CD4-positive, alpha-beta memory T cell (primary cell): ENCODE results near the gene ZNF605. TPM values are rescaled to one million over a fixed set of nuclear protein-coding genes. Genes with fewer than 3 reads are reported as not detected.

ENCODE experiments used
- CTCF ChIA-PET: fragments of 350-600 bp; sonication (Branson Sonifier 250); formaldehyde crosslinking; loops from one replicate; lab custom pipeline; 2021; ENCODE audit warnings: inconsistent platforms; ENCODE audit not compliant: partially characterized antibody; lab: Charles Lee
- POLR2A ChIA-PET: fragments of 350-600 bp; sonication (Branson Sonifier 250); formaldehyde crosslinking; loops from one replicate; lab custom pipeline; 2021; ENCODE audit not compliant: partially characterized antibody; lab: Charles Lee
- DNase-seq, 5 donors: peaks; one replicate each; pipeline versions ENCODE4 v3.0.0 to v3.0.0-alpha.2; 2020 to 2022; ENCODE audit warnings: mixed read lengths in 1 of 5
- H3K27ac ChIP-seq: one replicate; pipeline ENCODE4 v1.7.0; 2013; ENCODE audit warnings: low read depth, low read length
- H3K27me3 ChIP-seq: 2 replicates; pipeline ENCODE4 v1.7.0; 2013; ENCODE audit warnings: mild to moderate bottlenecking, low read length, moderate library complexity; ENCODE audit not compliant: insufficient read depth
- H3K36me3 ChIP-seq: 2 replicates; pipeline ENCODE4 v1.7.0; 2013; ENCODE audit warnings: mild to moderate bottlenecking, low read length, moderate library complexity; ENCODE audit not compliant: insufficient read depth
- H3K4me1 ChIP-seq: 2 replicates; pipeline ENCODE4 v1.7.0; 2013; ENCODE audit warnings: mild to moderate bottlenecking, low read length, moderate library complexity; ENCODE audit not compliant: insufficient read depth
- H3K4me3 ChIP-seq, 2 donors: one replicate each; pipeline ENCODE4 v1.7.0; 2013; ENCODE audit warnings: low read length in 2 of 2, mild to moderate bottlenecking in 1 of 2
- H3K9me3 ChIP-seq, 2 donors: one replicate each; pipeline ENCODE4 v1.7.0; 2013; ENCODE audit warnings: low read length in 2 of 2, control low read depth in 1 of 2; ENCODE audit not compliant: control insufficient read depth in 1 of 2
- H3K27ac Mint-ChIP-seq, 7 donors: one replicate each; pipeline ENCODE4 v1.8.0; 2020 to 2021; ENCODE audit warnings: mixed read lengths in 7 of 7, mild to moderate bottlenecking in 6 of 7, inconsistent platforms in 3 of 7, moderate library complexity in 3 of 7
- H3K27me3 Mint-ChIP-seq, 2 donors: one replicate each; pipeline ENCODE4 v1.8.0; 2020 to 2021; ENCODE audit warnings: mixed read lengths in 2 of 2
- H3K36me3 Mint-ChIP-seq, 2 donors: one replicate each; pipeline ENCODE4 v1.8.0; 2020 to 2021; ENCODE audit warnings: mixed read lengths in 2 of 2, inconsistent platforms in 1 of 2, mild to moderate bottlenecking in 1 of 2
- H3K4me1 Mint-ChIP-seq, 4 donors: one replicate each; pipeline ENCODE4 v1.8.0; 2020 to 2021; ENCODE audit warnings: mixed read lengths in 4 of 4, mild to moderate bottlenecking in 1 of 4
- H3K4me3 Mint-ChIP-seq, 8 donors: one replicate each; pipeline ENCODE4 v1.8.0; 2020 to 2021; ENCODE audit warnings: mixed read lengths in 8 of 8, mild to moderate bottlenecking in 7 of 8, moderate library complexity in 6 of 8, inconsistent platforms in 3 of 8
- H3K9me3 Mint-ChIP-seq, 8 donors: one replicate each; pipeline ENCODE4 v1.8.0; 2020 to 2021; ENCODE audit warnings: mixed read lengths in 8 of 8, mild to moderate bottlenecking in 5 of 8, inconsistent platforms in 3 of 8, moderate library complexity in 1 of 8
- intact Hi-C: fragments of 100-400 bp; cut with micrococcal nuclease; formaldehyde crosslinking; loops from one replicate; pipeline ENCODE4 v1.15.1; 2023
- polyA plus RNA-seq, 2 donors: library from polyadenylated mRNA; unstranded; fragments of 300-500 nt; fragmentation: Illumina TruSeq; gene quantifications; one replicate each; pipeline ENCODE4 v1.2.3, GENCODE V29; 2021
- total RNA-seq, 2 experiments: library from RNA; stranded (reverse); gene quantifications; one replicate each; pipeline ENCODE4 v1.2.3, GENCODE V29; 2021

Gene ZNF605
- total and polyA plus RNA-seq, 4 experiments from 2014 or later = 0.59 to 17.2 (median 9.3) TPM

DNA sequence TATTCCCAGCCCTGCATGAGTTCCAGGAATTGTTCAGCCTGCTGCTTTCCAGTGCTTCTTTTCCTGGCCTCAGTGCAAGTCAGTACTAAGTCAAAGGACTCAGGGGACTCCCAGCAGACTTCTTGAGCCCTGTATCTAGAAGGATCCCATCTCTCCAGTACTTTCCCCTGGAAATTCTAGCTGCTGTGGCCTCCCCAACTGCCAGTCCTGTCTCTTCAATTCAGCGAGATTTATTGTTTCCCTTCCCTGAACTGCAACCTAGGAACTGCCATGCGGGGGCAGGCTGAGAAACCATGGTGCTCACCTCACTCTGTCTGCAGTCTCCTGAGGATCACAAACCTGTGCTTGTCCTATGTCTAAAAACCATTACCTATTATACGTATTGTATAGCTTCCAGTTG lies 31.8 kb downstream of the ZNF605 start:
- Mint-ChIP-seq H3K4me1 (no peaks in the 10 kb centered on the region), H3K27me3 (no peaks in the 10 kb centered on the region), H3K36me3 (peaks cover 51 to 58% of the 10 kb centered on the region in 2 donors), H3K27ac (no peak overlapping the region), H3K9me3 (peaks cover 0 to 97% (median 85%) of the 10 kb centered on the region in 8 donors), H3K4me3 (no peak overlapping the region)
- Histone ChIP-seq H3K4me3 (peak overlapping the region in 1 of 2 donors; percentile 15), H3K27me3 (no peaks in the 10 kb centered on the region), H3K9me3 (peaks cover 5 to 61% of the 10 kb centered on the region in 2 donors), H3K27ac (no peak overlapping the region), H3K4me1 (no peaks in the 10 kb centered on the region), H3K36me3 (no peaks in the 10 kb centered on the region)
- intact Hi-C loops = no loop called here
- ChIA-PET POLR2A (no interaction called here), CTCF (no interaction called here)
- DNase-seq = no peak

DNA sequence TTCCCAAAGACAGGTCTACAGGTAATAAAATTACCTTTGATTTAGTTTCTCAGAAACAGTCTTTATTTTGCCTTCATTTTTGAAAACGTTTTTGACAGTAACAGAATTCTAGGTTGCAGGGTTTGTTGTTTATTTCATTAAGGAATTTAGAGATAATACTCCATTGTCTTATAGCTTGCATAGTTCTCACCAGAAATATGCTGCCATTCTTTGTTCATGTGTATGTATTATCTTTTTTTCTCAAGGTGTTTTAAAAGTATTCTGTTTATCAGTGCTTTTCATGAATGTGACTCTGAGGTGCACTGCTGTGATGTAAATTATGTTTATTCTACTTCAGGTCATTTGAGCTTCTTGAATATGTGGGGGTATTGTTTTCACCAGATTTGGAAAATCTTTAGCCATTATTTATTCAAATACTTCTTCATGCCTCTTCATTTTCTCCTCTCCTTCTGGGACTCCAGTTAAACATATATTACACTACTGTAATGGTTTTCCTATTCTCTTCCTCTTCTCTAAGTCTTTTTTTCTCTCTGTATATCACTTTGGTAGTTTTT lies 32.7 kb downstream of the ZNF605 start:
- Mint-ChIP-seq H3K9me3 (peaks cover 0 to 96% (median 83%) of the 10 kb centered on the region in 8 donors), H3K27me3 (no peaks in the 10 kb centered on the region), H3K36me3 (peaks cover 46 to 55% of the 10 kb centered on the region in 2 donors), H3K27ac (no peak overlapping the region), H3K4me3 (peak overlapping the region in 1 of 8 donors; percentile 38), H3K4me1 (no peaks in the 10 kb centered on the region)
- Histone ChIP-seq H3K4me1 (no peaks in the 10 kb centered on the region), H3K9me3 (peaks cover 5 to 62% of the 10 kb centered on the region in 2 donors), H3K27ac (no peak overlapping the region), H3K4me3 (no peak overlapping the region), H3K27me3 (no peaks in the 10 kb centered on the region), H3K36me3 (no peaks in the 10 kb centered on the region)
- POLR2A ChIA-PET = no interaction called here
- no peak for DNase-seq
- CTCF ChIA-PET = no interaction called here
- intact Hi-C loops = no loop called here

DNA sequence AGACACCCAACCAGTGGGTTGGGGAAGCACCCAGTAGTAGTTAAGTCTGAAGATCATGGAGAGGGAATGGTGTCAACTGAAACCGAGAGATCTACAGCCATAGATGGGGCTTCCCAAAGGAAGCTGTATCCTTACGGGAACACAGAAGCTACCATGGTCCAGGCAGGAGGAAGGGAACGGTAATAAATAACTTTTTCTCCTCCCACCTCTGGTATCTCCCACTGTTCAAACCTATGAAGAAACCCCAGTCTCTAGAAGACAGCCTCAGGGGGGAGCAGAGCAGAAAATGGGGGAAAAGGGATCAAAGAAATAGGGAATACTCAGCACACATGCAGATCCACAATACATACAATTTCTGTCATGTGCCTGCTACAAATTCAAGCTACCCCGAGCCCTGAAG lies 33.4 kb downstream of the ZNF605 start:
- peaks cover 52 to 57% of the 10 kb centered on the region in 2 donors for H3K36me3 Mint-ChIP-seq
- intact Hi-C loops = no loop called here
- Histone ChIP-seq H3K9me3 (peaks cover 5 to 70% of the 10 kb centered on the region in 2 donors), H3K36me3 (no peaks in the 10 kb centered on the region), H3K4me3 (no peak overlapping the region), H3K4me1 (no peaks in the 10 kb centered on the region), H3K27ac (no peak overlapping the region), H3K27me3 (no peaks in the 10 kb centered on the region)
- DNase-seq = no peak
- CTCF ChIA-PET = no interaction called here
- H3K27me3 Mint-ChIP-seq = no peaks in the 10 kb centered on the region
- POLR2A ChIA-PET = no interaction called here
- H3K27ac Mint-ChIP-seq = no peak overlapping the region
- peaks cover 0 to 96% (median 84%) of the 10 kb centered on the region in 8 donors for H3K9me3 Mint-ChIP-seq
- no peaks in the 10 kb centered on the region for H3K4me1 Mint-ChIP-seq
- H3K4me3 Mint-ChIP-seq = no peak overlapping the region

DNA sequence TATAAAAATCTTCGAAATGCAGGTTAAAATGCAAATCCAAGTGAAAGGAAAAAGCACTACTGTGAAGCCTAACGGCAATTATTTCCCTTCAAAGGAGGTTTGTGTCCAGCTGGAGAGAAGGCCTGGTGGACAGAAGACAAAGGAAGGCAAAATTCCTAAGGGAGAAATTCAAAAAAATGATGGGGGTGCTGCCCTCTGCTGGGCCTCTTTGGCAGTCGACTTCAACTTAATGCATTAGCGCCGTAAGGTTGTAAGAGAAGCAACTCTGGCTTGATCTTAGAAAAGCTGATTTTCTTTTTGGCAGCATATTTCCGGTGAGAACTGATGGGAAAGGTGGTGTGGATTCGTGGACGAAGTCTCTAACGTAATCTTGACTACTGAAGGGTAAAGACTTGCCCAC lies 34.4 kb downstream of the ZNF605 start:
- Histone ChIP-seq H3K27me3 (no peaks in the 10 kb centered on the region), H3K4me3 (no peak overlapping the region), H3K4me1 (no peaks in the 10 kb centered on the region), H3K36me3 (no peaks in the 10 kb centered on the region), H3K27ac (no peak overlapping the region), H3K9me3 (peaks cover 5 to 67% of the 10 kb centered on the region in 2 donors)
- Mint-ChIP-seq H3K4me1 (no peaks in the 10 kb centered on the region), H3K27me3 (no peaks in the 10 kb centered on the region), H3K36me3 (peaks cover 48 to 53% of the 10 kb centered on the region in 2 donors), H3K4me3 (no peak overlapping the region), H3K9me3 (peaks cover 0 to 93% (median 79%) of the 10 kb centered on the region in 8 donors), H3K27ac (no peak overlapping the region)
- intact Hi-C loops = no loop called here
- CTCF ChIA-PET = no interaction called here
- POLR2A ChIA-PET = no interaction called here
- DNase-seq = no peak

DNA sequence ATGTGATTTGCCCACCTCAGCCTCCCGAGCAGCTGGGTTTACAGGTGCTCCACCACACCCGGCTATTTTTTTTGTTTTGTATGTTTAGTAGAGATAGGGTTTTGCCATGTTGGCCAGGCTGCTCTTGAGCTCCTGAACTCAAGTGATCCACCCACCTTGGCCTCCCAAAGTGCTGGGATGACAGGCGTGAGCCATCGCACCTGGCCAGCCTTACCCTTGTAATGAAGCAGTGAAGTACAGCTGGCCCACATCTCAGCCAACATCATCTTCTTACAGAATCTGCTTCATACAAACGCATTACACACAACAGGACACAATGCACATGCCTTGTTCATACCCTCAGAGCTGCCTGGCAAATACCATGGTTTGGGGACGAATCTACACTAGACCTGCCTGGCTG lies 37.4 kb downstream of the ZNF605 start:
- no peak overlapping the region for H3K27ac Mint-ChIP-seq
- H3K27ac ChIP-seq = no peak overlapping the region
- DNase-seq = no peak
- H3K27me3 Mint-ChIP-seq = no peaks in the 10 kb centered on the region
- intact Hi-C loops = no loop called here
- H3K4me3 Mint-ChIP-seq = no peak overlapping the region
- H3K36me3 Mint-ChIP-seq = peaks cover 44 to 45% of the 10 kb centered on the region in 2 donors
- no peak overlapping the region for H3K4me3 ChIP-seq
- no peaks in the 10 kb centered on the region for H3K27me3 ChIP-seq
- CTCF ChIA-PET = interaction anchor here (0.7 to 1.0 kb wide), 2 partner anchors 11 to 14 kb away, joined by 3 to 4 read pairs; no protein-coding TSS in a partner anchor
- H3K4me1 ChIP-seq = no peaks in the 10 kb centered on the region
- POLR2A ChIA-PET = interaction anchor here (1.2 kb wide), 1 partner anchor 10 kb away, joined by 3 read pairs; no protein-coding TSS in a partner anchor
- H3K36me3 ChIP-seq = no peaks in the 10 kb centered on the region
- no peaks in the 10 kb centered on the region for H3K4me1 Mint-ChIP-seq
- peaks cover 0 to 47% of the 10 kb centered on the region in 2 donors for H3K9me3 ChIP-seq
- H3K9me3 Mint-ChIP-seq = peaks cover 0 to 91% (median 72%) of the 10 kb centered on the region in 8 donors

DNA sequence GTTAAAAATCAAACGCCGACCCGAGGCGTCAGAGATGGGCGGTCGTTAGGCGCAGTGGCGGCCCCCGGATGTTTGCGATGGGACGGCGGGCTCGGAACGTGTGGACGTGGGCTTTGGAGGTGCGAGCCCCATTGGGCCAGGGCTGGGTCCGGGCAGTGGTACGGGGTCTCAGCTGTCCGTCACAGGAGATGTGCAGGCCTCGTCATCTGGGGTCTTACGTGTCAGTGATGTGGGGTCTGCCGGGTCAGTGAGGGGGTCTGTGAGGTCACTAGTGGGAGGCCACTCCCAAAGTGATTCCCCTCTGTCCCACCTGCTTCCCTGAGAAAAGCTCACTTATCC lies 47.1 kb downstream of the ZNF605 start:
- Mint-ChIP-seq H3K36me3 (peaks cover 14 to 15% of the 10 kb centered on the region in 2 donors), H3K27me3 (peaks cover 0 to 2% of the 10 kb centered on the region in 2 donors), H3K9me3 (peaks cover 3 to 30% (median 20%) of the 10 kb centered on the region in 8 donors), H3K27ac (peak overlapping the region; percentile 95 to 100 (median 98)), H3K4me3 (peak overlapping the region; percentile 91 to 98 (median 96)), H3K4me1 (peaks cover 3 to 24% (median 16%) of the 10 kb centered on the region in 4 donors)
- Histone ChIP-seq H3K4me1 (peaks cover 11% of the 10 kb centered on the region), H3K36me3 (no peaks in the 10 kb centered on the region), H3K4me3 (peak overlapping the region; percentile 57 to 59), H3K27me3 (no peaks in the 10 kb centered on the region), H3K9me3 (no peaks in the 10 kb centered on the region), H3K27ac (peak overlapping the region; percentile 75)
- DNase-seq = no peak
- intact Hi-C loops = loop anchor here (2.0 kb wide), 1 partner anchor 148 kb away; the partner anchor contains the start of gene ANKLE2
- POLR2A ChIA-PET = interaction anchor here (0.6 to 2.2 kb wide), 14 partner anchors 9 to 273 kb away, joined by 3 to 23 read pairs (median 5); partner anchors contain the start of genes CHFR, GOLGA3, ZNF10 and ZNF26
- CTCF ChIA-PET = interaction anchor here (0.6 to 2.4 kb wide), 2 partner anchors 8 to 46 kb away, joined by 4 to 6 read pairs; no protein-coding TSS in a partner anchor
